ENCODE data around the gene TMEM101.
"Not testable (repeated sequence)": the region's sequence is repeated elsewhere in the genome, so short reads cannot be mapped to it uniquely, and the experiment has no call there.

TMEM101 gene

GRCh38 chr17:44023545-44024270 is 8.9 kb upstream of the TMEM101 start:
- no peak for DNase-seq

- DNase-seq = no peak
These were observed 7.5 kb upstream of the TMEM101 start for GRCh38 chr17:44022246-44022645.

- DNase-seq = not testable (repeated sequence)
These were observed 6.5 kb upstream of the TMEM101 start for GRCh38 chr17:44021227-44021626.

- no peak for DNase-seq
These were observed 678 bp downstream of the TMEM101 start for GRCh38 chr17:44014133-44014436.

DNA sequence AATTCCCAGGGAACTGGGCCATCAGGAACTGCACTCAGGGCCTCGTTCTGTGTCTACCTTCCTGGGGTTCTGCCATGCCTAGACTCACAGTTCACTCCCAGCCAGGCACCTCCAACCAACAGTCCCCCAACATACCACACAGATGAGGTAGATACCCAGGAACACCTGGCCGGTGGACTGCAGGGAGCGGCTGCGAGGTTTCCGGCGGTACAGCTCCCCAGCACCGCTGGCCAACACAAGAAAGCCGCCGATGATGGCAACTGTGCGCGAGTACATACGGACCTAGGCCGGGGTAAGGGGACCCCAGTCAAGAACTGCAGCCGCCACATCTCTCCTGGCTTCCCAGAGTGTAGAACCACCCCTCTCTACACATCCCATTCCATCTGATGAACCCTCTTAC is 1.9 kb downstream of the TMEM101 start:
- no peak for DNase-seq

DNA sequence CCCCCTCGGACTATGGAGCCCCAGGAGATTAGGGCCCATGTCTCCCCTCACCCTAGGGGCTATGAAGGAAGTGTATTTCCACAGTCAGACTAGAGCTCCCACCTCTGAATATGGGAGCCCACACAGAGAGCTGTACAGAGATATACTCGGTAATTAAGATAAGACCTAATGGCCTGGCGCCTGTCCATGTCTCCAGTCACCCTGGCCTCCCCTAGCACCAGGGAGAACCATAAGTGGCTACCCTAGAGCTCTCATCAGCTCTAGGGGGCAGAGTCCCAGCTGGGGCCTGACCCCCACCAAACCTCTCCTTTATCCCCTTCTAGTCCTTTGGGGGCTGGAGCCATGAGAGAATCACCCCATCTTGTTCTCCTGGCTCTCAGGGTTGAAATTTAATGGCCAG is 2.4 kb downstream of the TMEM101 start:
- no peak for DNase-seq

DNA sequence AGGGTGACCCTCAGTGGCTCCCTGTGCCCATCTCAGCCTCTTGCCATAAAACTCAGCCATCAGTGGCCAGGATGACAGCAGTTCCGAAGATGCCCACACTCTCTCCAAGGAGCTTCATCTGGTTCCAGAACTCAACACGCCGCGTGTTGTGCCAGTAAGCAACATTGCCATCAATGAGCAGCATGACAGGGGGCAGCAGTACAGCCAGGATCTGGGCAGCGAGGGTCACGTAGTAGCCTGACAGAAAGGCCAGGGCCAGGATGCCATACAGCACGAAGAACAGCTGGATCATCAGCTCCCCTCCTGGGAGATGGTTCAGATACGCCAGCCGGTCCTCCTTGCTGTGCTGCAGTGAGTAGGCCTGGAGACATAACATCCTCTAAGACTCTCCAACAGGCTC is 2.9 kb downstream of the TMEM101 start:
- no peak for DNase-seq

DNA sequence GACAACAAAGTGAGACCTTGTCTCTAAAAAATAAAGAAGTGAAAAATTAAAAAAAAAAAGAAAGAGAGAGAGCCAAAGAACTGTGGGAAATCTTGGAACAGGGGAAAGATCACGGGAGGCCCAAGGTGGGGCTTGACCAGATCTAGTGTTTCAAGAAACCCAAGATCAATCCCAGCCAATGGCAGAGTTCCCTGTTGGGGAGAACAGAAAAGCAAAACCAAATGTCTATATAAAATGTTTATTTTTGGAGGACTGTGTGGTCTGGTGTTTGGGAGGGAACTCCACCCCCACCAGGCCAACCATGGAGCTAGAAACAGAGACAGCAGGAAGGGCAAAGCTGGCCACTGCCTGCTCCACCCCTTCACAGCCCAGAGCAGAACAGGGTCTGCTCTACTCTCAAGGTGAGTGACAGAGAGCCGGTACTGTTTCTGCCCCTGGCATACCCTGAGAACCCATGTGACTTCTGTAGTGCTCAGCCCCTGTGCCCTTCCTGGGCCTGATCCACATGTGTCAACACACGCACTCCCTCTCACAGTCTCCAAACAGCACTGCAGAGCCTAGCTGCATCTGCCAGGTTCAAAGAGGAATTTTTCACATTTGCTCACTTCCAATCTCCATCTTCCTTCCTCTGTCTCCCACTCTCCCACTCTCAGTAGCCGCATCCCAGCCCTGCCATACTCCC is 3.7 kb downstream of the TMEM101 start:
- no peak for DNase-seq

DNA sequence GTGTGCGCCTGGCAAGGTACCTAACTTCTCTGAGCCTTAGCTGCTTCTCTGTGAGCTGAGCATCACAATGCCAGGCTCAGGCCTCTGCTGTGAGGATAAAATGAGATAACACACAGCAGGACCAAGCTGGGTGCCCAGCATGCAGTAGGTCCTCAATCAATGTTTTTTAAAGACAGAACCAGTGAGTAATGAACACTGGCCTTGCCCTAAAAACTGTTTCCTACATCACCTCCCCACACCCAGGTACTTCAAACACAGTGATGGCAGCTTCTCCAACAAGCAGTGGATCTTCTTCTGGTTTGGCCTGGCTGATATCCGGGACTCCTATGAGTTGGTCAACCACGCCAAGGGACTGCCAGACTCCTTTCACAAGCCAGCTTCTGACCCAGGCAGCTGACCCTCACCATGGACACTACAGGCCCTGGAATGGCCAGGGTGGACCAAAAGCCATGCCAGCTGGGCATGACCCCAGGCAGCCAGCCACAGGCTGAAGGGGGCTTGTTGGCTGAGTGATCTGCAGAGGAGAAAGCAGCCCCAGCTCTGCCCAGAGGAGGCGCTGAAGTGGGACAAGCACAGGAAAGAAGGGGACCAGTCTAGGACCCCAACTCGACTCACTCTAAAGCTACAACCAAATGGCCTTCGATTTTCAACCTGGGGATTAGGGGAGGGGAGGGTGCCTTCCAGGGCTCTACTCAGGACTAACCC is 6.4 kb downstream of the TMEM101 start:
- DNase-seq = no peak

DNA sequence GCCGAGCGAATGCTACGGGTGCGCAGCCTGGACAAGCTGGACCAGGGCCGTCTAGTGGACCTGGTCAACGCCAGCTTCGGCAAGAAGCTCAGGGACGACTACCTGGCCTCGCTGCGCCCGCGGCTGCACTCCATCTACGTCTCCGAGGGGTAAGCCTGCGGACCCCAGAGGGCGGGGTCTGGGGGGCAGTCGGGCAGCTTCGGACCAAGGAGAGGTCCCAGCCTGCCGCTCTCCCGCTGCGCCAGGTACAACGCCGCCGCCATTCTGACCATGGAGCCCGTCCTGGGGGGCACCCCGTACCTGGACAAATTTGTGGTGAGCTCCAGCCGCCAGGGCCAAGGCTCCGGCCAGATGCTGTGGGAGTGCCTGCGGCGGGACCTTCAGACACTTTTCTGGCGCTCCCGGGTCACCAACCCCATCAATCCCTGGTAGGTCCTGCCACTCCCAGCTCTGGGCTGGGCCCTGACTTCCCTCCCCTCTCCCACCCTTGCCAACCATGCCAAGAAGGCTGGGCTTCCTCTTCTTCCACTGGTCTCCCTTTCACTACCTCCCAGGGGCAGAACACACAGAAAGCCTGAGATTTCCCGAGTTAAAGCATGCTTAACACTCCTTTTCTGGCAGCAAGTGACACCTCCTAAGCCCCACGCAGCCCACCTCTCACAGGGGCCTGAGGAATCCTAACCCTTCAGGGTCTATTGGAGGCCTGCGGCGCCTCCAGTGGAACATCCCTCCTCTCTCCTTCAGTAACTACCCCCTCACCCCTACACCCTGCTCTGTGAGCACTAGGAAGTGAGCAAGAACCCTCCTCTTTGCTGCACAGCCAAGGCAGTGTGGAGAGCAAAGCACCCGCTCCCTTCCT is 7.2 kb downstream of the TMEM101 start:
- DNase-seq = no peak

GRCh38 chr17:44006598-44007345 is 8.0 kb downstream of the TMEM101 start:
- peak; percentile 99 for DNase-seq

- no peak for DNase-seq
These were observed 8.5 kb downstream of the TMEM101 start for GRCh38 chr17:44006272-44006597.

DNA sequence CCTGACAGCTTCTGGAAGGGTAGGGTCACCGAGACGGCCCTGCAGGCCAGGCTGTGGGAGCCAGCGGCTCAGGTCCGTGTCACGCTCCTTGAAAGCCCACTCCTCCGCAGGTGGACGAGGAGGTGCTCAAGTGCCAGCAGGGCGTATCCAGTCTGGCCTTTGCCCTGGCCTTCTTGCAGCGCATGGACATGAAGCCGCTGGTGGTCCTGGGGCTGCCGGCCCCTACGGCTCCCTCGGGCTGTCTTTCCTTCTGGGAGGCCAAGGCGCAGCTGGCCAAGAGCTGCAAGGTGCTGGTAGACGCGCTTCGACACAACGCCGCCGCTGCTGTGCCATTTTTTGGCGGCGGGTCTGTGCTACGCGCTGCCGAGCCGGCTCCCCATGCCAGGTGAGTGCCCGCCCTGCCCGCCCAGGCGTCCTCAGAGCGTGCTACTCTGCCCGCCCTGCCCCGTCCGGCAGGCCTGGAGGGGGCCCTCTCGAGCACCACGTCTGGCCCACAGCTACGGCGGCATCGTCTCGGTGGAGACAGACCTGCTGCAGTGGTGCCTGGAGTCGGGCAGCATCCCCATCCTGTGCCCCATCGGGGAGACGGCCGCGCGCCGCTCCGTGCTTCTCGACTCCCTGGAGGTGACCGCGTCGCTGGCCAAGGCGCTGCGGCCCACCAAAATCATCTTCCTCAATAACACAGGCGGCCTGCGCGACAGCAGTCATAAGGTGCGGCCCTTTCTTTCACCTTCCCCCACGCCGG is 9.1 kb downstream of the TMEM101 start:
- peak; percentile 28 for DNase-seq

GRCh38 chr17:44004761-44005526 is 9.8 kb downstream of the TMEM101 start:
- DNase-seq = peak; percentile 18

GRCh38 chr17:44004077-44004760 is 10.5 kb downstream of the TMEM101 start, which contains the start of gene NAGS:
Gene NAGS (plus strand): TSS chr17:44004622. CDS start chr17:44004664, 42 bp downstream.
- DNase-seq = no peak

DNA sequence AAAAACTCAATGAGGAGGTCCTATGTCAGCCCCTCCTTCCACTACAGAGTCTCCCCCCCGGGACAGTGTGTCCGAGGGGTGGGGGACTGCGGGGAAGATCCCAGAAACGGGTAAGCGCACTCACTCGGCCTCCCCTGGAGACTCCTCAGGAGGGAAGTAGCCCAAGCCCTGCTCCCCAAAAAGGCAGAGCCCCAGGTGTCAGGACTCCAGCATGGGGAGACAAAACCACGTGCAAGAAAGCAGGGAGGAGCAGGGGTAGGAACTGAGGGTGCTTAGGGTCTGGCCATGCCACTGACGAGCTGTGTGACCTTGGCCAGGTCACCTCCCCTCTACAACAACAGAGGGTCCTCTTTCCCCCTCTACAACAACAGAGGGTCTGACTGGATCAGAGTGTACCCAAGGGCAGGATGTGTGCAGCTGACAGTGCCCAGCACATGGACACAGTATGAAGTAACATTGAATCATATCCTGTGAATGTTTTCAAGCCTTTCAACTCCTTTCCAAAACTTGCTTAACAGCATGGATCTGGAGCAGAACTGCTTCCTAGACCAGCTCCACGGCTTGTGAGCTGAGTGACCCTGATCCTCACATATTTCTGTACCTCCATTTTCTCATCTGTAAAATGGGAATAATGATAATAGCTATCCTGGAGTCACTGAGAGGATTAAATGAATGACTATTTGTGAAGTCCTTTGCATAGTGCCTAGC is 12.5 kb downstream of the TMEM101 start:
- no peak for DNase-seq

DNA sequence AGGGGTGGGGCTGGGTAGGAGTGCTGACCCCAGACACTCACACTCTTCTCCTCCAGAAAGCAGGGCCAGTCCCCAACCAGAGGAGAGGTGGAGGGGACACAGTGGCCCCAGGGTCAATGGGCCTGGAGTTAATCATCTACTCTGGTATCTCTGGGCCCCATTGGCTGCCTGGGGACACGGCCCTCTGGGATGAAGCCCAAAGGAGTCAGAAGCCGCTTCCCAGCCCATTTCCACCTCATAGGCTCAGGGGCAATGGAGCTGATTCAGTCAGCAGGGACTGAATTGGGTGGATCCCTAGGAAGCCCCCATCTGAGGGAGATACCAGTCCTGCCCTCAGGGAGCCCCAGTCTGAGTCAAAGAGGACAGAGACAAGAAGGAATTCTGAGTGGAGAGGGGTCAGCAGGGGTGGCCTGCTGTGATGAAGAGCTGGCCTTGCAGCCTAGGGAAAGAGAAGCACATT is 13.3 kb downstream of the TMEM101 start:
- DNase-seq = no peak

- no peak for DNase-seq
These were observed 13.8 kb downstream of the TMEM101 start for GRCh38 chr17:44000871-44001460.

Data from stimulated activated CD4-positive, alpha-beta T cell treated with anti-CD3 and anti-CD28 coated beads, Interleukin-12 subunit alpha, Interleukin-12 subunit beta, amount 100 ng/mL, for 4 hours (primary cell).